ENCODE data around the gene PDLIM7.

Gene PDLIM7

GRCh38 chr5:177435847-177436536 lies 61.4 kb downstream of the PDLIM7 start:
- H3K9me3 Mint-ChIP-seq = no peaks in the 10 kb centered on the region
- no peaks in the 10 kb centered on the region for H3K27me3 Mint-ChIP-seq (ENCODE audit: low read depth)
- TF ChIP-seq, protein P1, sequence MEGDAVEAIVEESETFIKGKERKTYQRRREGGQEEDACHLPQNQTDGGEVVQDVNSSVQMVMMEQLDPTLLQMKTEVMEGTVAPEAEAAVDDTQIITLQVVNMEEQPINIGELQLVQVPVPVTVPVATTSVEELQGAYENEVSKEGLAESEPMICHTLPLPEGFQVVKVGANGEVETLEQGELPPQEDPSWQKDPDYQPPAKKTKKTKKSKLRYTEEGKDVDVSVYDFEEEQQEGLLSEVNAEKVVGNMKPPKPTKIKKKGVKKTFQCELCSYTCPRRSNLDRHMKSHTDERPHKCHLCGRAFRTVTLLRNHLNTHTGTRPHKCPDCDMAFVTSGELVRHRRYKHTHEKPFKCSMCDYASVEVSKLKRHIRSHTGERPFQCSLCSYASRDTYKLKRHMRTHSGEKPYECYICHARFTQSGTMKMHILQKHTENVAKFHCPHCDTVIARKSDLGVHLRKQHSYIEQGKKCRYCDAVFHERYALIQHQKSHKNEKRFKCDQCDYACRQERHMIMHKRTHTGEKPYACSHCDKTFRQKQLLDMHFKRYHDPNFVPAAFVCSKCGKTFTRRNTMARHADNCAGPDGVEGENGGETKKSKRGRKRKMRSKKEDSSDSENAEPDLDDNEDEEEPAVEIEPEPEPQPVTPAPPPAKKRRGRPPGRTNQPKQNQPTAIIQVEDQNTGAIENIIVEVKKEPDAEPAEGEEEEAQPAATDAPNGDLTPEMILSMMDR (IDR thresholded peaks at IDR 0.05; ENCODE audit: unreplicated experiment in 3 of 3) = no peak
- no peaks in the 10 kb centered on the region for H3K4me1 Mint-ChIP-seq
- H3K4me3 Mint-ChIP-seq = no peak overlapping the region
- H3K27ac Mint-ChIP-seq = no peak overlapping the region
- H3K36me3 Mint-ChIP-seq (ENCODE audit: low read depth) = peaks cover 43% of the 10 kb centered on the region

GRCh38 chr5:177434942-177435738 lies 62.3 kb downstream of the PDLIM7 start:
- Mint-ChIP-seq H3K9me3 (no peaks in the 10 kb centered on the region), H3K27me3 (ENCODE audit: low read depth) (no peaks in the 10 kb centered on the region), H3K27ac (no peak overlapping the region), H3K4me3 (no peak overlapping the region), H3K36me3 (ENCODE audit: low read depth) (peaks cover 47% of the 10 kb centered on the region), H3K4me1 (no peaks in the 10 kb centered on the region)
- TF ChIP-seq, protein P1 (IDR thresholded peaks at IDR 0.05; ENCODE audit: unreplicated experiment in 3 of 3) = no peak

DNA sequence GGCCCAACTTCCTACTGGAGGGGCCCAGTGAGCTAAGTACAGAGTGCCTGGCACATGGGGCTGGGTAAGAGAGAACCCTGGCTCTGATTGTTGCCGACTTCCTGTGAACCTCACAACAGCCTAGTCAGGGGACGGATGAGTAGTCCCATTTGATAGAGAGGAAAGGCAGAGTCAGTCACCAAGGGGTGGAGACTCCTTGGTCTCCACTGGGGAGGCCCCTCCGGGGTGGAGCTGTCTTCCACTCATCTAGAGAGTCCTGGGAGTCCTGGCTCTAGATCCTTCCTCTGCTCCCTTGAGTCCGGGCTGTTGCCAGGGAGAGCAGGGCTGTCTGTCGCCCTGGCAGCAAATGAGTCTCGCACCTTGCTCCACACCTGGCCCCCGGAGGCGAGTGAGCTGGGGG lies 63.0 kb downstream of the PDLIM7 start:
- H3K36me3 Mint-ChIP-seq (ENCODE audit: low read depth) = peaks cover 40% of the 10 kb centered on the region
- H3K4me3 Mint-ChIP-seq = no peak overlapping the region
- TF ChIP-seq, protein P1 (IDR thresholded peaks at IDR 0.05; ENCODE audit: unreplicated experiment in 3 of 3) = no peak
- no peaks in the 10 kb centered on the region for H3K27me3 Mint-ChIP-seq (ENCODE audit: low read depth)
- H3K27ac Mint-ChIP-seq = no peak overlapping the region
- no peaks in the 10 kb centered on the region for H3K9me3 Mint-ChIP-seq
- peaks cover under 1% of the 10 kb centered on the region for H3K4me1 Mint-ChIP-seq

- peaks cover 35% of the 10 kb centered on the region for H3K36me3 Mint-ChIP-seq (ENCODE audit: low read depth)
- no peak overlapping the region for H3K27ac Mint-ChIP-seq
- peaks cover 7% of the 10 kb centered on the region for H3K4me1 Mint-ChIP-seq
- no peaks in the 10 kb centered on the region for H3K9me3 Mint-ChIP-seq
- no peaks in the 10 kb centered on the region for H3K27me3 Mint-ChIP-seq (ENCODE audit: low read depth)
- TF ChIP-seq, protein P1 (IDR thresholded peaks at IDR 0.05; ENCODE audit: unreplicated experiment in 3 of 3) = no peak
- H3K4me3 Mint-ChIP-seq = no peak overlapping the region
These were observed 63.7 kb downstream of the PDLIM7 start for GRCh38 chr5:177433658-177434217.

Data from nephron (organoid).